ENCODE results near the gene ULK4.

Gene ULK4

DNA sequence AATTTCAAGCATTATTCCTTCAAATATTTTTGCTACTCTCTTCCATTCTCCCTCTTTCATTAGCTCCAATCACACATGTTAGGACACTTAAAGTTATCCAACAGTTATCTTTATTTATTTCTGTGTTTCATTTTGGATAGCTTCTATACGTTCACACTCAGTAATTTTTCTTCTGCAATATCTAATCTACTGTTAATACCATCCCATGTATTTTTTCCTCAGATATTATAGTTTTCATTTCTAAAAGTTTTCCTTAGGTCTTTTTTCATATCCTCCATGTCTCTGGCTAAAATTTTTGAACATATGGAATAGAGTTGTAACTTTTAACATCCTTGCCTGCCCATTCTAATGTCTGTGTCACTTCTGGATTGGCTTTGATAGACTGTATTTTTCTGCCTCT is 689.2 kb downstream of the ULK4 start:
- Histone ChIP-seq H3K27me3 (ENCODE audit: insufficient read depth, low read length, poor library complexity) (no peaks in the 10 kb centered on the region), H4K20me1 (ENCODE audit: insufficient read depth, low read length) (no peaks in the 10 kb centered on the region), H3K79me2 (ENCODE audit: insufficient read depth, low read length) (no peaks in the 10 kb centered on the region), H3K4me1 (ENCODE audit: insufficient read depth, low read length) (peaks cover 4% of the 10 kb centered on the region; the same call in 1 of the 2 replicates), H3K9me3 (ENCODE audit: insufficient read depth, low read length, severe bottlenecking) (peaks cover 4% of the 10 kb centered on the region), H3K4me3 (ENCODE audit: low read depth in 1 of 2, low read length in 2 of 2) (no peak overlapping the region), H3K36me3 (ENCODE audit: insufficient read depth, low read length) (no peaks in the 10 kb centered on the region), H3K4me2 (ENCODE audit: insufficient read depth, low read length) (no peak overlapping the region), H2AFZ (ENCODE audit: low read depth, low read length) (no peak overlapping the region), H3K27ac (ENCODE audit: low read length) (no peak overlapping the region), H3K9ac (ENCODE audit: low read depth, low read length) (no peak overlapping the region)
- TF ChIP-seq EZH2 (IDR thresholded peaks at IDR 0.05; ENCODE audit: borderline replicate concordance, low read depth, low read length, severe bottlenecking), result no peak
- TF ChIP-seq, protein P1, sequence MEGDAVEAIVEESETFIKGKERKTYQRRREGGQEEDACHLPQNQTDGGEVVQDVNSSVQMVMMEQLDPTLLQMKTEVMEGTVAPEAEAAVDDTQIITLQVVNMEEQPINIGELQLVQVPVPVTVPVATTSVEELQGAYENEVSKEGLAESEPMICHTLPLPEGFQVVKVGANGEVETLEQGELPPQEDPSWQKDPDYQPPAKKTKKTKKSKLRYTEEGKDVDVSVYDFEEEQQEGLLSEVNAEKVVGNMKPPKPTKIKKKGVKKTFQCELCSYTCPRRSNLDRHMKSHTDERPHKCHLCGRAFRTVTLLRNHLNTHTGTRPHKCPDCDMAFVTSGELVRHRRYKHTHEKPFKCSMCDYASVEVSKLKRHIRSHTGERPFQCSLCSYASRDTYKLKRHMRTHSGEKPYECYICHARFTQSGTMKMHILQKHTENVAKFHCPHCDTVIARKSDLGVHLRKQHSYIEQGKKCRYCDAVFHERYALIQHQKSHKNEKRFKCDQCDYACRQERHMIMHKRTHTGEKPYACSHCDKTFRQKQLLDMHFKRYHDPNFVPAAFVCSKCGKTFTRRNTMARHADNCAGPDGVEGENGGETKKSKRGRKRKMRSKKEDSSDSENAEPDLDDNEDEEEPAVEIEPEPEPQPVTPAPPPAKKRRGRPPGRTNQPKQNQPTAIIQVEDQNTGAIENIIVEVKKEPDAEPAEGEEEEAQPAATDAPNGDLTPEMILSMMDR (IDR thresholded peaks at IDR 0.05; ENCODE audit: borderline replicate concordance, extremely low read depth, low read length, poor library complexity, severe bottlenecking), result no peak
- DNase-seq (no peak), ATAC-seq (ENCODE audit: insufficient read depth, low read depth) (no peak)

DNA sequence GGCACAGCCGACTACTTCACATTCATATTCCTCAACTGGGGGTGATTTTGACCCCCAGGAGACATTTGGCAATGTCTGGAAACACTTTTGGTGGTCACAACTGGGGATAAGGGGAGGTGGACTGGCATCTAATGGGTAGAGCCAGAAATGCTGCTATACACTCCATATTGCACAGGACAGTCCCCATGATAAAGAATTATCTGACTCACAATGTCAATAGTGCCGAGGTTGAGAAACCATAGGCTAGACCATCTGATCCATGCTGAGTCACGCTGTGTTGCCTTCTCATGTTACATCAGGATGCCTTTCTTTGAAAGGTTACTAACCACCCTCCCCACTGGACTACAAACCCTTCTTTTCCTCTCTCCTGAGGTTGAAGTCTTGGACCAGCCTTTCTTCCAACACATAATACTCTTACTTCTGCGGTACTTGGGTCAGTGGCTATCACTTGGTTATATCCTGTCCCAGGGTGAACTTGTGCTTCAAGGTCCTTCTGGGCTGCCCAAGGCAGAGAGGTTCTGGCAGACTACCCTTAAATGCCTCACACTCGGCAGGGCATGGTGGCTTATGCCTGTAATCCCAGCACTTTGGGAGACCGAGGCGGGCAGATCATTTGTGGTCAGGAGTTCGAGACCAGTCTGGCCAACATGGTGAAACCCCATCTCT is 693.8 kb downstream of the ULK4 start:
- ATAC-seq (ENCODE audit: insufficient read depth, low read depth) (no peak), DNase-seq (no peak)
- no peak overlapping the region for H3K9ac ChIP-seq (ENCODE audit: low read depth, low read length)
- no peaks in the 10 kb centered on the region for H3K27me3 ChIP-seq (ENCODE audit: insufficient read depth, low read length, poor library complexity)
- no peak for TF ChIP-seq EZH2 (IDR thresholded peaks at IDR 0.05; ENCODE audit: borderline replicate concordance, low read depth, low read length, severe bottlenecking)
- TF ChIP-seq, protein P1 (IDR thresholded peaks at IDR 0.05; ENCODE audit: borderline replicate concordance, extremely low read depth, low read length, poor library complexity, severe bottlenecking), result no peak
- no peaks in the 10 kb centered on the region for H3K4me1 ChIP-seq (ENCODE audit: insufficient read depth, low read length)
- H2AFZ ChIP-seq (ENCODE audit: low read depth, low read length), result no peak overlapping the region
- no peaks in the 10 kb centered on the region for H3K79me2 ChIP-seq (ENCODE audit: insufficient read depth, low read length)
- no peak overlapping the region for H3K27ac ChIP-seq (ENCODE audit: low read length)
- H3K4me3 ChIP-seq (ENCODE audit: low read depth in 1 of 2, low read length in 2 of 2), result no peak overlapping the region
- H3K4me2 ChIP-seq (ENCODE audit: insufficient read depth, low read length), result no peak overlapping the region
- no peaks in the 10 kb centered on the region for H4K20me1 ChIP-seq (ENCODE audit: insufficient read depth, low read length)
- H3K36me3 ChIP-seq (ENCODE audit: insufficient read depth, low read length), result no peaks in the 10 kb centered on the region
- peaks cover under 1% of the 10 kb centered on the region for H3K9me3 ChIP-seq (ENCODE audit: insufficient read depth, low read length, severe bottlenecking)

DNA sequence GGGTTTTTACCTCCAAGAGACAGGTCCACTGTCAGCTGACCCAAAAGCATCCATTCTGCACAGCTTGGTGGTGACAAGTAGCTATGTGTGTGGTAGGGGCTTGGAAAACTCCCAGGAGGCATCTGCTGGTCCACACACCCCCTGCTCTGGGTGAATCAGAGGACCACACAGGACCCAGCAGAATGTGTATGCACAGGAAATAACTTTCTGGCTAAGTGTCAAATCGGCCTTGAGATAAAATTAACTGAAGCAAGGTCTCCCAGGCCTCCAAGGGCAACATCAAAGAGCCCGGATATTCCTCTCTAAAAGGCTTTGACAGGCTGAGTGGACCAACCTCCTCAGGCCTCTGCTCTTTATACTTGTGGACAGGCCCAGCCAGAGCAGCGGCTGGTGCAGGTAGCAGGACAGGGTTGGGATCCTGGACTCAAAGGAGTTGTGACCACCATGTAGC is 696.1 kb downstream of the ULK4 start:
- H3K27ac ChIP-seq (ENCODE audit: low read length), result no peak overlapping the region
- H4K20me1 ChIP-seq (ENCODE audit: insufficient read depth, low read length), result no peaks in the 10 kb centered on the region
- DNase-seq (no peak), ATAC-seq (ENCODE audit: insufficient read depth, low read depth) (no peak)
- no peaks in the 10 kb centered on the region for H3K79me2 ChIP-seq (ENCODE audit: insufficient read depth, low read length)
- no peaks in the 10 kb centered on the region for H3K4me1 ChIP-seq (ENCODE audit: insufficient read depth, low read length)
- no peaks in the 10 kb centered on the region for H3K9me3 ChIP-seq (ENCODE audit: insufficient read depth, low read length, severe bottlenecking)
- H3K4me2 ChIP-seq (ENCODE audit: insufficient read depth, low read length), result no peak overlapping the region
- no peak overlapping the region for H3K4me3 ChIP-seq (ENCODE audit: low read depth in 1 of 2, low read length in 2 of 2)
- TF ChIP-seq EZH2 (IDR thresholded peaks at IDR 0.05; ENCODE audit: borderline replicate concordance, low read depth, low read length, severe bottlenecking), result no peak
- TF ChIP-seq, protein P1 (IDR thresholded peaks at IDR 0.05; ENCODE audit: borderline replicate concordance, extremely low read depth, low read length, poor library complexity, severe bottlenecking), result no peak
- no peaks in the 10 kb centered on the region for H3K36me3 ChIP-seq (ENCODE audit: insufficient read depth, low read length)
- no peaks in the 10 kb centered on the region for H3K27me3 ChIP-seq (ENCODE audit: insufficient read depth, low read length, poor library complexity)
- H3K9ac ChIP-seq (ENCODE audit: low read depth, low read length), result no peak overlapping the region
- no peak overlapping the region for H2AFZ ChIP-seq (ENCODE audit: low read depth, low read length)

Measured in DND-41 (cell line).